Mesenchymal stem cell (in vitro differentiated cells and primary cell): Measurements from ENCODE around the gene HS2ST1.

ENCODE experiments used
- DNase-seq: peaks from one replicate; pipeline ENCODE4 v3.0.0-alpha.2; 2013
- H2AFZ ChIP-seq: one replicate; pipeline ENCODE4 v1.6.1; 2013; ENCODE audit warnings: low read depth, mild to moderate bottlenecking, control low read depth, inconsistent platforms, low read length, moderate library complexity
- H2AK5ac ChIP-seq: 2 replicates; pipeline ENCODE4 v1.6.1; 2013; ENCODE audit warnings: low read length, moderate library complexity, mild to moderate bottlenecking, inconsistent platforms; ENCODE audit not compliant: severe bottlenecking
- H2BK120ac ChIP-seq: one replicate; pipeline ENCODE4 v1.6.1; 2013; ENCODE audit warnings: low read depth, mild to moderate bottlenecking, inconsistent platforms, low read length, moderate library complexity
- H2BK12ac ChIP-seq, 2 experiments: one replicate each; pipeline ENCODE4 v1.6.1; 2013; ENCODE audit warnings: inconsistent platforms in 2 of 2, low read length in 2 of 2, mild to moderate bottlenecking in 2 of 2, moderate library complexity in 2 of 2, control low read depth in 1 of 2
- H2BK15ac ChIP-seq: one replicate; pipeline ENCODE4 v1.6.1; 2013; ENCODE audit warnings: mild to moderate bottlenecking, low read depth, inconsistent platforms; ENCODE audit not compliant: poor library complexity, severe bottlenecking
- H2BK5ac ChIP-seq: 2 replicates; pipeline ENCODE4 v1.6.1; 2013; ENCODE audit warnings: low read depth, mild to moderate bottlenecking, low read length, control low read depth, inconsistent platforms; ENCODE audit not compliant: poor library complexity, severe bottlenecking
- H3K14ac ChIP-seq, 2 experiments: one replicate each; pipeline ENCODE4 v1.6.1; 2013; ENCODE audit warnings: inconsistent platforms in 2 of 2, low read length in 2 of 2, control low read depth in 1 of 2, mild to moderate bottlenecking in 1 of 2, moderate library complexity in 1 of 2
- H3K18ac ChIP-seq, 2 experiments: one replicate each; pipeline ENCODE4 v1.6.1; 2013; ENCODE audit warnings: inconsistent platforms in 2 of 2, low read length in 2 of 2, control low read depth in 1 of 2, low read depth in 1 of 2, mild to moderate bottlenecking in 1 of 2
- H3K23ac ChIP-seq, 2 experiments: one replicate each; pipeline ENCODE4 v1.6.1; 2013; ENCODE audit warnings: inconsistent platforms in 2 of 2, low read length in 2 of 2, mild to moderate bottlenecking in 2 of 2, moderate library complexity in 2 of 2, control low read depth in 1 of 2
- H3K27ac ChIP-seq: 2 replicates; pipeline ENCODE4 v1.5.1; 2013; ENCODE audit warnings: mild to moderate bottlenecking, moderate library complexity, low read length, control low read depth, inconsistent platforms; ENCODE audit not compliant: poor library complexity, severe bottlenecking
- H3K27me3 ChIP-seq, 2 experiments: 2 replicates each; pipeline versions ENCODE4 v1.6.1 to v1.7.0; 2013; ENCODE audit warnings: low read length in 2 of 2, mild to moderate bottlenecking in 2 of 2, moderate library complexity in 2 of 2, control low read depth in 1 of 2, inconsistent platforms in 1 of 2; ENCODE audit not compliant: control insufficient read depth in 1 of 2, insufficient read depth in 1 of 2
- H3K36me3 ChIP-seq, 2 experiments: 2 replicates each; pipeline versions ENCODE4 v1.6.1 to v1.7.0; 2013; ENCODE audit warnings: low read length in 2 of 2, control low read depth in 1 of 2, inconsistent platforms in 1 of 2, low read depth in 1 of 2, mild to moderate bottlenecking in 1 of 2; ENCODE audit not compliant: insufficient read depth in 2 of 2, control insufficient read depth in 1 of 2
- H3K4ac ChIP-seq, 2 experiments: one replicate each; pipeline ENCODE4 v1.6.1; 2013; ENCODE audit warnings: inconsistent platforms in 2 of 2, low read length in 2 of 2, mild to moderate bottlenecking in 2 of 2, moderate library complexity in 2 of 2, control low read depth in 1 of 2, low read depth in 1 of 2
- H3K4me1 ChIP-seq: 2 replicates; pipeline ENCODE4 v1.6.1; 2013; ENCODE audit warnings: low read depth, low read length, control low read depth; ENCODE audit not compliant: control insufficient read depth, insufficient read depth
- H3K4me2 ChIP-seq: 2 replicates; pipeline ENCODE4 v1.6.1; 2013; ENCODE audit warnings: low read length, mild to moderate bottlenecking, inconsistent platforms; ENCODE audit not compliant: poor library complexity, severe bottlenecking
- H3K4me3 ChIP-seq, 2 experiments: 2 replicates each; pipeline versions ENCODE4 v1.5.1 to v1.7.0; 2013; ENCODE audit warnings: low read length in 2 of 2, mild to moderate bottlenecking in 2 of 2, control low read depth in 1 of 2, low read depth in 1 of 2; ENCODE audit not compliant: insufficient read depth in 1 of 2
- H3K79me1 ChIP-seq: replicated peaks from 2 replicates; pipeline ENCODE4 v1.6.1; 2013; ENCODE audit warnings: mild to moderate bottlenecking, control low read depth, low read length, inconsistent platforms; ENCODE audit not compliant: poor library complexity, severe bottlenecking
- H3K9ac ChIP-seq: 2 replicates; pipeline ENCODE4 v1.7.0; 2013; ENCODE audit warnings: mild to moderate bottlenecking, low read length, moderate library complexity
- H3K9me3 ChIP-seq: 2 replicates; pipeline ENCODE4 v1.7.0; 2013; ENCODE audit warnings: mild to moderate bottlenecking, low read length; ENCODE audit not compliant: control insufficient read depth
- H4K8ac ChIP-seq: one replicate; pipeline ENCODE4 v1.6.1; 2013; ENCODE audit warnings: inconsistent platforms, mild to moderate bottlenecking, low read length, moderate library complexity
- H4K91ac ChIP-seq: one replicate; pipeline ENCODE4 v1.6.1; 2013; ENCODE audit warnings: mild to moderate bottlenecking, low read length, inconsistent platforms
- WGBS: methylation state at CpG from one replicate; pipeline ENCODE4 v1.1.7; 2013; ENCODE audit warnings: mixed read lengths; 5-methylcytosine and 5-hydroxymethylcytosine counted together

HS2ST1 gene

DNA sequence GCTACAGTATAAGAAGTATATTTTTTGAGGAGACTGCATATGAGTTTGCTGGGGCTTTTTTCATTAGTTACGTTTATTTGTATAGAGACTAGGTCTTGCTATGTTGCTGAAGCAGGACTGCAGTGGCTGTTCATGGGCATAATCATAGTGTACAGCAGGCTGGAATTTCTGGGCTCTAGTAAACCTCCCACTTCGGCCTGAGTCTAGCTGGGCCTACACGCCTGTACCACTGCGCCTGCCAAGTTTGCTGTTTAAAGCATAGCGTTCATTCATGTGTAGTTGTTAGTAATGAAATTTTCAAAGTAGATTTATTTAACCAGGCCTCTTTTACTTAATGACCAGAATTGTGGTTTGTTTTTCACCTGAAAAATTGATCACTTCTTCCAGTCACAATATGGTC lies 33.8 kb downstream of the HS2ST1 start:
- Histone ChIP-seq H2BK15ac (no peak overlapping the region), H3K9ac (no peak overlapping the region), H3K9me3 (no peaks in the 10 kb centered on the region), H2AK5ac (no peak overlapping the region), H3K14ac (no peak overlapping the region), H2BK120ac (no peak overlapping the region), H3K4me1 (no peaks in the 10 kb centered on the region), H3K23ac (no peak overlapping the region), H3K4ac (no peak overlapping the region), H3K79me1 (peaks cover 27% of the 10 kb centered on the region), H3K27me3 (no peaks in the 10 kb centered on the region), H4K91ac (no peak overlapping the region), H3K18ac (no peak overlapping the region), H2BK5ac (no peak overlapping the region), H3K27ac (no peak overlapping the region), H3K36me3 (no peaks in the 10 kb centered on the region), H3K4me2 (no peak overlapping the region), H3K4me3 (no peak overlapping the region), H2AFZ (no peak overlapping the region), H2BK12ac (no peak overlapping the region), H4K8ac (no peak overlapping the region)
- no peak for DNase-seq
- WGBS = 97% methylated on average over 5 of the region's 5 CpGs

DNA sequence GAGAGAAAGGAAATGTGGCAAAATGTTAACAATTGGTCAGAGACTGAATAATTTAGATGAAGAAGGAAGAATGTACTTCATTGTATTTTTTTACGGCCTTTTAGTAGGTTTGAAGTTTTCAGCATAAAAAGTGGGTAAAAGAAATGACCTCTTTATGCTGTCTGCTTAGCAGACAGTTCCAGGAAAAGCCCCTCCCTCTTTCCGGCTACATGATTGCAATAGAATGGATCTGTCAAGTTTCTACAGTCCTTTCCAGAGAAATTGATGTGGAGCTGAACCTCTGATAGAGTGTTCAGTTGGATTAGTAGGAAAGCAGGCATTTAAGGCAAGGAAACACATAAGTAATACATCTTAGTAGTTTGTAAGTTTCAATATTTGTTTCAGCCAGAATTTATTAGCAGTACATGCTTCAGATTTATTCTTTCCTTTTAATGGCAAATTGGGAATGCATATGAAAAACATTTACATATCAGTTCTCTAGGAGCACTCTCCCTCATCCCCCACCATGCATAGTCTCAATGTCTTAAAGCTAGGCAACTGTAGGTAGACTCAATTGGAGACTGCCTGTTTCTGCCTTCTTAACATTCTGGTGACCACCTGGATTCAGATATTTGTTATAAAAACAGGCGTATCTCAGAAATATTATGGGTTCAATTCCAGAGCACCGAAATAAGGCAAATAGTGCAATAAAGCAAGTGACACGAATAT lies 36.4 kb downstream of the HS2ST1 start:
- no peak overlapping the region for H4K8ac ChIP-seq
- H3K18ac ChIP-seq = no peak overlapping the region
- no peak overlapping the region for H3K4me3 ChIP-seq
- no peak overlapping the region for H2BK120ac ChIP-seq
- H3K14ac ChIP-seq = no peak overlapping the region
- no peaks in the 10 kb centered on the region for H3K36me3 ChIP-seq
- no peaks in the 10 kb centered on the region for H3K9me3 ChIP-seq
- H4K91ac ChIP-seq = no peak overlapping the region
- no peak overlapping the region for H3K4ac ChIP-seq
- DNase-seq = no peak
- no peak overlapping the region for H2AFZ ChIP-seq
- H2BK12ac ChIP-seq = no peak overlapping the region
- no peak overlapping the region for H2AK5ac ChIP-seq
- no peaks in the 10 kb centered on the region for H3K4me1 ChIP-seq
- H3K27me3 ChIP-seq = no peaks in the 10 kb centered on the region
- no peak overlapping the region for H3K27ac ChIP-seq
- no peak overlapping the region for H3K4me2 ChIP-seq
- no peak overlapping the region for H3K23ac ChIP-seq
- H3K9ac ChIP-seq = no peak overlapping the region
- peaks cover 27% of the 10 kb centered on the region for H3K79me1 ChIP-seq
- WGBS = 100% methylated on average over 4 of the region's 5 CpGs
- H2BK5ac ChIP-seq = no peak overlapping the region
- no peak overlapping the region for H2BK15ac ChIP-seq

DNA sequence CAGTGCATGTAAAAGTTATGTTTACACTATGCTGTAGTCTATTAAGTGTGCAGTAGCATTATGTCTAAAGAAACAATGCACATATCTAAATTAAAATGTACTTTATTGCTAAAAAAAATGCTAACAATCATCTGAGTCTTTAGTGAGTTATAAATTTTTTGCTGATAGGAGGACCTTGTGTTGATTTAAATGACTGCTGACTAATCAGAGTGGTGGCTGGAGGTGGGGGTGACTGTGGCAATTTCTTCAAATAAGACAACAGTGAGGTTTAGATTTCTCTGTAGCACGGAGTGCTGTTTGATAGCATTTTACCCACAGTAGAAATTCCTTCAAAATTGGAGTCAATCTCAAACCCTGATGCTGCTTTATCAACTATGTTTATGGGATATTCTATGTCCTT lies 37.0 kb downstream of the HS2ST1 start:
- H2BK5ac ChIP-seq = no peak overlapping the region
- H3K14ac ChIP-seq = no peak overlapping the region
- H3K27ac ChIP-seq = no peak overlapping the region
- H3K4me3 ChIP-seq = no peak overlapping the region
- no peak overlapping the region for H3K4me2 ChIP-seq
- no peaks in the 10 kb centered on the region for H3K4me1 ChIP-seq
- H2AK5ac ChIP-seq = no peak overlapping the region
- H3K79me1 ChIP-seq = peaks cover 27% of the 10 kb centered on the region
- no peak overlapping the region for H3K9ac ChIP-seq
- H3K18ac ChIP-seq = no peak overlapping the region
- no peak overlapping the region for H2BK120ac ChIP-seq
- H4K91ac ChIP-seq = no peak overlapping the region
- no peak overlapping the region for H2BK12ac ChIP-seq
- H3K9me3 ChIP-seq = no peaks in the 10 kb centered on the region
- no peak overlapping the region for H3K4ac ChIP-seq
- no peaks in the 10 kb centered on the region for H3K27me3 ChIP-seq
- no peak overlapping the region for H4K8ac ChIP-seq
- no CpG with 5 or more reads among the region's 1 CpG for WGBS
- H3K23ac ChIP-seq = no peak overlapping the region
- H2BK15ac ChIP-seq = no peak overlapping the region
- DNase-seq = no peak
- H3K36me3 ChIP-seq = no peaks in the 10 kb centered on the region
- H2AFZ ChIP-seq = no peak overlapping the region

DNA sequence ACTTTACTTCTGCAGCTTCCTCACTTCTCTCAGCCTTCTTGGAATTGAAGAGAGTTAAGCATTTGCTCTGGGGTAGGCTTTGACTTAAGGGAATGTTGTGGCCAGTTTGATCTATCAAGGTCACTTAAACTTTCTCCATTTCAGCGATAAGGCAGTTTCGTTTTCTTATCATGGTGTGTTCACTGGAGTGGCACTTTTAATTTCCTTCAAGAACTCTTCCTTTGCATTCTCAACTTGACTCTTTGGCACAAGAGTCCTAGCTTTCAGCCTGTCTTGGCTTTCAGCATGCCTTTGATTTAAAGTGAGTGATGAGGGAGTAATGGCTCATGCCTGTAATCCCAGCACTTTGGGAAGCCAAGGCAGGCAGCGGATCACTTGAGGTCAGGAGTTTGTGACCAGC lies 38.7 kb downstream of the HS2ST1 start:
- H3K9ac ChIP-seq = no peak overlapping the region
- H3K79me1 ChIP-seq = peaks cover 26% of the 10 kb centered on the region
- WGBS = 100% methylated on average over 3 of the region's 3 CpGs
- H3K9me3 ChIP-seq = no peaks in the 10 kb centered on the region
- no peaks in the 10 kb centered on the region for H3K4me1 ChIP-seq
- no peak overlapping the region for H2BK5ac ChIP-seq
- no peak overlapping the region for H2BK12ac ChIP-seq
- no peak for DNase-seq
- H2BK120ac ChIP-seq = no peak overlapping the region
- no peak overlapping the region for H3K27ac ChIP-seq
- no peak overlapping the region for H3K14ac ChIP-seq
- no peak overlapping the region for H3K4me2 ChIP-seq
- H3K4me3 ChIP-seq = no peak overlapping the region
- H3K4ac ChIP-seq = no peak overlapping the region
- H2AFZ ChIP-seq = no peak overlapping the region
- no peak overlapping the region for H2BK15ac ChIP-seq
- no peak overlapping the region for H4K8ac ChIP-seq
- no peak overlapping the region for H4K91ac ChIP-seq
- H3K23ac ChIP-seq = no peak overlapping the region
- H3K18ac ChIP-seq = no peak overlapping the region
- no peak overlapping the region for H2AK5ac ChIP-seq
- no peaks in the 10 kb centered on the region for H3K36me3 ChIP-seq
- no peaks in the 10 kb centered on the region for H3K27me3 ChIP-seq
